Skeletal muscle cell (primary cell): ENCODE measurements around the gene VCAN.
A peak's percentile ranks its signal among the peaks of the same experiment; 100 is the strongest.

Source experiments
- DNase-seq: peaks from one replicate; pipeline ENCODE4 v3.0.0-alpha.2; 2010; ENCODE audit warnings: low read depth
- H3K4me3 ChIP-seq: 2 replicates; pipeline ENCODE4 v1.5.1; 2011; ENCODE audit warnings: low read depth, mild to moderate bottlenecking, control low read depth, low read length, moderate library complexity

Gene VCAN

DNA sequence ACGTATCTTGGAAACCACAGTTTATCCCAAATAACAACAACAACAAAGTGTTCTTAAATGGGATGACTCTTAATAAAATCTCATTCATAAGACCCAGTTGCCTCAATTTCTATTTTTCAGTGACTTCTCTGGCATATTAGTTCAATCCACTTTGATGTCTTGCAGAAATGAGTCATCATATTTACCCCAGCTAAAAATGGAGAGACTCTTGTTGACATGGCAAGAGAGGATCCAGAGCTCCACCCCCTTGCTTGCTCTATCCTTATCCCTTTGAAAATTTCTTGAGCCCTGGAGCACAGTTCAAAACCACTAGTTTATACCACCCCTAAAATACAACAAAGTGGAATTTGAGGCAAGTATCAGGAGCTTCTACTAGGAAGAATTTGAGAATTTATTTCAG lies 20.8 kb downstream of the VCAN start:
- H3K4me3 ChIP-seq = no peak overlapping the region
- DNase-seq = no peak

- DNase-seq = no peak
- H3K4me3 ChIP-seq = no peak overlapping the region
These were observed 22.1 kb downstream of the VCAN start for GRCh38 chr5:83493644-83494043.

- DNase-seq = no peak
- H3K4me3 ChIP-seq = no peak overlapping the region
These were observed 22.6 kb downstream of the VCAN start for GRCh38 chr5:83494087-83494620.

- no peak for DNase-seq
- no peak overlapping the region for H3K4me3 ChIP-seq
These were observed 23.1 kb downstream of the VCAN start for GRCh38 chr5:83494666-83495065.

- DNase-seq = no peak
- H3K4me3 ChIP-seq = no peak overlapping the region
These were observed 25.1 kb downstream of the VCAN start for GRCh38 chr5:83496626-83497025.

- H3K4me3 ChIP-seq = no peak overlapping the region
- no peak for DNase-seq
These were observed 27.0 kb downstream of the VCAN start for GRCh38 chr5:83498585-83498984.

DNA sequence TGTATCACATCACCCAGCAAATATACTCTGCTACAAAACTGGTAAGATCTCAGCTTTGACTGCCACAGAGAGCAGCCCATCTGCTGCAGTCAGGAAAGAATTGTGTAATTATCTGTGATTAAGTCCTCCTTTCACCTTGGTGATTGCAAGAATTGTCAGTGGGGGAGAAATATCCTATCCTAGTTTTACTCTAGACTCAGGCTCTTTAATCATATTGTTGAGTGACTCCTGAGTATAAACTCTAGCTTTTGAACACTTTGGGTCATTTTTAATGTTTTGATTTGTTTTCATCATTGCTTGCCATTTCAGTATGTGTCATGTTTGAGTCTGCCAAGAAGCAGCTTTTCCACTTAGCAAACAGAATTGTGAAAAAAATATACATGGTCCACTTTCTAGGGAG lies 32.1 kb downstream of the VCAN start:
- H3K4me3 ChIP-seq = no peak overlapping the region
- DNase-seq = no peak

GRCh38 chr5:83507431-83507830 lies 35.9 kb downstream of the VCAN start:
- DNase-seq = no peak
- no peak overlapping the region for H3K4me3 ChIP-seq

DNA sequence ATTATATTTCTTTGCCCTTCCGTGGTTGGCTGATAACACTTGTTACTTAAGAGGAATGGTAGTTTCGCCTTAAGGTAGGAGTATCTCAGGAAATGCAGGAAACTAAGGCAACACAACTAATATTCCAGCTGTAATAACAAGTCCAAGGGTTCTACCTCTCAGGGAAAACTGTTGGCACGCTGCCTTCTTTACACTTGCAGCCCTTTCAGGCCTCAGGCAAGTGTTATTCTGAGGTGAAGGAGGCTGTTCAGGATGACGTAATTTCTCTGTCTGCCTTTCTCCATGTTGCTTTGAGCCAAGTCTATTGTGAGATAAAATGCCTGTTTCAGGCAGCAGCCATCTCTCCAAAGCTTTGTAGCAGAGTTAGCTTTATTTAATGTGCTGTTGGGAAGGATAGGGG lies 38.0 kb downstream of the VCAN start:
- no peak overlapping the region for H3K4me3 ChIP-seq
- DNase-seq = peak; percentile 32

- DNase-seq = no peak
- no peak overlapping the region for H3K4me3 ChIP-seq
These were observed 38.7 kb downstream of the VCAN start for GRCh38 chr5:83510260-83510659.

DNA sequence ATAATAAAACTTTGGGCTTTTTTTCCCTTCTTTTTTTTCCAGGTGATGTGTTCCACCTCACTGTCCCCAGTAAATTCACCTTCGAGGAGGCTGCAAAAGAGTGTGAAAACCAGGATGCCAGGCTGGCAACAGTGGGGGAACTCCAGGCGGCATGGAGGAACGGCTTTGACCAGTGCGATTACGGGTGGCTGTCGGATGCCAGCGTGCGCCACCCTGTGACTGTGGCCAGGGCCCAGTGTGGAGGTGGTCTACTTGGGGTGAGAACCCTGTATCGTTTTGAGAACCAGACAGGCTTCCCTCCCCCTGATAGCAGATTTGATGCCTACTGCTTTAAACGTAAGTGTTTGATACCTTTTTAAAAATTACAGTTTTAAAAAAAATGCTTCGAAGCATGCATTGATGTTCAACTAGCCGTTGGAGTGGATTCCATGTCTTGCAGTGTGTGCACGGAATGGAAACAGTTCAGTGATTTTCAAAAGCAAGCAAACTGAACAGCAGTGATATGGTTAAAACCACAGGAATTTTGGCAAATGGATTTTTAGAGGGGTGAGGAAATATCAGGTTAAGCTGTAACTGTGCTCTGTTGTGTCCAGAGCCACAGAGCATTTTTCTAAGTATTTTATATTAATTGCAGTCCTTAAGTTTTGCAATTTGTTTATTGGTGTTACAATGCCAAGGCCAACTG lies 40.7 kb downstream of the VCAN start:
- DNase-seq = no peak
- no peak overlapping the region for H3K4me3 ChIP-seq

DNA sequence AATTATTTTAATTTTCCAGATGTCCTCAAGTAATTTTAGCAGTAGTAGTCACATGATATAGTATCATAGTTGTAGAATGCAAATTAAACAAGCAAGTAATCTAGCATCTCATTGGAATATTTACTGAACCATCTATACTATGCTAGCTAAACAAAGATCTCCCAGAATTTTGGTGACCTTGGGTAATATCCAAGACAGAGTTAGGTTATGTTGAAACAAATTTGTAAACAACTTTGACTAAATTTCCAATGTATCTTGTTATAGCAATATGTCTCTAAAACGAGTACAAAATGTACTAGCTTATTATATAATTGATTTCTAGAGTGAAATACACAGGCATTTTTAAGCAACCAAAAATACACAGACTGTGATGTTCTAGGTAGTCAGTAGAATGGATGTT lies 41.5 kb downstream of the VCAN start:
- DNase-seq = no peak
- H3K4me3 ChIP-seq = no peak overlapping the region

- no peak overlapping the region for H3K4me3 ChIP-seq
- DNase-seq = no peak
These were observed 41.9 kb downstream of the VCAN start for GRCh38 chr5:83513491-83513890.

GRCh38 chr5:83516377-83516776 lies 44.8 kb downstream of the VCAN start:
- peak; percentile 30 for DNase-seq
- H3K4me3 ChIP-seq = no peak overlapping the region

DNA sequence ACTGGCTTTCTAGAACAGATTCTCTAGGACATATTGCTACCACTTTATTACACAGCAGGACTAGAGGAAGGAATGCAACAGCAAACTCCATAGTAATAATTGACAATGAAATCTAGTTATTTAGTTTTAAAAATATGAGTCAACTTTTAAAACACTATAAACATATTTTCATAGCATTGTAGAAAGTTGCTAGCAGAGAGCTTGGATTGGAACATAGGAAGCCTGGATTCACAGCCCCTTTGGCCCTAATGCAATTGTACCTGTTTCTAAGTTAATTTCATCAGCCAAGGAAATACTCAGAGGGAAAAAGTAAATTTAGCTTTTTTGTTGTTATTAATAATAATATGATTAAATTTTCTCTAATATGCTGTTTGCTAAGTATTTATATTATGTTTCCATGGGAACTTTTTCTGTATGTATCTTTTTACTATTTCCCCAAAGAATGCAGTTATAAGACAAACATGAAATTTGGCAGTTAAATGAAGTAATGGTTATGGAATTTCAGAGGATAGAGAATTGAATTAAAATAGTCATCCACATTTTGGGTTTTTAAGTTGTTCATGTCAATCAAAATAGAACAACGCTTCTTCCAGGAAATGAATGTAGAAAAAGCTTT lies 45.6 kb downstream of the VCAN start:
- no peak for DNase-seq
- no peak overlapping the region for H3K4me3 ChIP-seq

GRCh38 chr5:83517688-83518085 lies 46.1 kb downstream of the VCAN start:
- no peak overlapping the region for H3K4me3 ChIP-seq
- DNase-seq = no peak

GRCh38 chr5:83518319-83519061 lies 46.9 kb downstream of the VCAN start:
- DNase-seq = no peak
- H3K4me3 ChIP-seq = no peak overlapping the region

GRCh38 chr5:83522446-83522845 lies 50.9 kb downstream of the VCAN start:
- H3K4me3 ChIP-seq = no peak overlapping the region
- DNase-seq = no peak

DNA sequence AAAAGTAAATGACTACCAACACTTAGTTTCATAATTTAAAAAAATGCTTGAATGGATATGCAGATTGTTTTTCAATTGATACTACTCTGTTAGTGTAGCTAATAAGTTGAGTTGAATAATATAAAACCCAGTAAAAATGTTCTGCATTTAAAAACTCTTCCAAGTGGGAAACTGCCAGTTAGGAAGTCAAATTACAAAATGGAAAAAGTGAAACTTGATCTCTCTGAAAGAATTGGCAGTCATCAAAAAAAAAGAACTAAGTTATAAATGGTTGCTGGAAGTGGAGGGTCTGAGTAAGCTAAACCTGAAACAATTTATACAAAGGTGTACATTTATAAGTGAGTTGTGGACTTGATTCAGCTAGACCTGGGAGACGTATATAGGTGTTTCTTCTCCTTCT lies 52.4 kb downstream of the VCAN start:
- H3K4me3 ChIP-seq = no peak overlapping the region
- DNase-seq = no peak

DNA sequence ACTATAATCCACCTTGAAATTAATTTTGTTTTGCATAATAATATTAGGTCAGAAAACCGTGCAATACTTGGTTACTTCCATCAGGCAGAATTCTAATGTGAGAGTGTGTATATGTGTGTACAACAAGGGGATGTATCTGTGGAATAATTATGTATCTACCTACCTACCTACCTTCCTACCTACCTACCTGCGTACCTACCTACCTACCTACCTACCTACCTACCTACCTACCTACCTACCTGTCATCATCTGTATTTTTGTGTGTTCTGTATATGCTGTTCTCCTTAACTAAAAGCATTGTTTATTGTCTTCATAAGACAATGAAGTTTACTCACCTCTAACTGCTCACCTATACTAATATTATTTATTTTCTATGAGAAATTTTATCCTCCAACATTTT lies 52.8 kb downstream of the VCAN start:
- no peak overlapping the region for H3K4me3 ChIP-seq
- DNase-seq = no peak

DNA sequence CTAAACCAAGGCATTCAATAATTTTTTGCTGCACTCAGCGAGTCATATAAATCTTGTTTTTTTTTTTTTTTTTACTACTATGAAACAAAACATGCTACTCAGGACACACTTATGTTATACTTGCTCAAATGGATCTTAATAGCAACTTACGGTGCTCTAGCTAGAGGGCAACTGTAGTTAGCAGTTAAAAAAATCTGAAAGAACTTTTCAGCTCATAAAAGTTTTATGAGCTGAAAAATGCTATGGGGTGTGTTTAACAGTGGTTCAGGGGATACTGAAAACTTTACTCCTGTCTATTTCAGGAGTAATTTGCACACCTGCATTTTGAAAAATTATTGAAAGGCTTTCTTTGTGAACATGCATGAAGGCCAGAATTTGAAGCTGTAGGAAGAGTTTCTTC lies 53.4 kb downstream of the VCAN start:
- no peak for DNase-seq
- H3K4me3 ChIP-seq = no peak overlapping the region
